WI38 (cell line): ENCODE results near the gene SLC6A16.

Source experiments
- H3K4me3 ChIP-seq: 2 replicates; pipeline ENCODE4 v1.5.1; 2011; ENCODE audit warnings: low read depth, mild to moderate bottlenecking, control low read depth, low read length
- CTCF ChIP-seq: IDR thresholded peaks from 2 replicates; pipeline ENCODE4 v1.5.1; 2012; ENCODE audit warnings: low read depth, mild to moderate bottlenecking, control low read depth, low read length

Gene SLC6A16

GRCh38 chr19:49244256-49244655, 80.7 kb downstream of the SLC6A16 start:
- H3K4me3 ChIP-seq: no peak overlapping the region
- TF ChIP-seq CTCF: no peak

GRCh38 chr19:49243726-49244125, 81.3 kb downstream of the SLC6A16 start:
- no peak for TF ChIP-seq CTCF

GRCh38 chr19:49243129-49243528, 81.9 kb downstream of the SLC6A16 start:
- H3K4me3 ChIP-seq: no peak overlapping the region
- TF ChIP-seq CTCF: no peak

More at GRCh38 chr19:49243726-49244125, 81.3 kb downstream of the SLC6A16 start:
- H3K4me3 ChIP-seq: no peak overlapping the region

GRCh38 chr19:49241769-49242168, 83.2 kb downstream of the SLC6A16 start:
- H3K4me3 ChIP-seq: no peak overlapping the region
- TF ChIP-seq CTCF: no peak
